IPS-15b (cell line): ENCODE data around the gene AGTRAP.

ENCODE experiments used
- H3K27me3 ChIP-seq: one replicate; pipeline ENCODE4 v1.6.1; 2013; ENCODE audit warnings: low read length; ENCODE audit not compliant: control insufficient read depth, insufficient read depth
- H3K36me3 ChIP-seq: one replicate; pipeline ENCODE4 v1.6.1; 2013; ENCODE audit warnings: low read length; ENCODE audit not compliant: control insufficient read depth, insufficient read depth
- H3K4me1 ChIP-seq: one replicate; pipeline ENCODE4 v1.6.1; 2013; ENCODE audit warnings: mild to moderate bottlenecking, low read length; ENCODE audit not compliant: control insufficient read depth, insufficient read depth
- H3K4me3 ChIP-seq: one replicate; pipeline ENCODE4 v1.5.1; 2013; ENCODE audit warnings: low read depth, low read length
- H3K9ac ChIP-seq: one replicate; pipeline ENCODE4 v1.6.1; 2013; ENCODE audit warnings: low read depth, mild to moderate bottlenecking, low read length
- H3K9me3 ChIP-seq: one replicate; pipeline ENCODE4 v1.6.1; 2013; ENCODE audit warnings: mild to moderate bottlenecking, low read length; ENCODE audit not compliant: control insufficient read depth, insufficient read depth

Gene AGTRAP

GRCh38 chr1:11735854-11736745 lies at the start of gene AGTRAP:
Gene AGTRAP (plus strand): TSS chr1:11736136. CDS start chr1:11736209, 73 bp downstream.
- Histone ChIP-seq H3K4me3 (peak within 1 kb of the TSS; percentile 82), H3K36me3 (peaks cover 3% of the 10 kb centered on the region), H3K27me3 (no peaks in the 10 kb centered on the region), H3K4me1 (peaks cover 18% of the 10 kb centered on the region), H3K9me3 (no peaks in the 10 kb centered on the region), H3K9ac (peak within 1 kb of the TSS; percentile 76)

GRCh38 chr1:11688506-11688905 lies 47.4 kb upstream of the AGTRAP start:
- Histone ChIP-seq H3K4me3 (no peak overlapping the region), H3K9ac (no peak overlapping the region), H3K4me1 (peaks cover 29% of the 10 kb centered on the region), H3K36me3 (no peaks in the 10 kb centered on the region), H3K9me3 (no peaks in the 10 kb centered on the region), H3K27me3 (no peaks in the 10 kb centered on the region)

- Histone ChIP-seq H3K27me3 (no peaks in the 10 kb centered on the region), H3K9ac (peak overlapping the region; percentile 94), H3K4me3 (peak overlapping the region; percentile 82), H3K9me3 (no peaks in the 10 kb centered on the region), H3K36me3 (no peaks in the 10 kb centered on the region), H3K4me1 (peaks cover 27% of the 10 kb centered on the region)
These were observed 45.3 kb upstream of the AGTRAP start for GRCh38 chr1:11690397-11691301.

GRCh38 chr1:11691302-11691914 lies 44.5 kb upstream of the AGTRAP start, which contains the start of gene DRAXIN:
Gene DRAXIN (plus strand): TSS chr1:11691710. CDS start chr1:11706259, 14,549 bp downstream.
- peaks cover 23% of the 10 kb centered on the region for H3K4me1 ChIP-seq
- peak within 1 kb of the TSS; percentile 94 for H3K9ac ChIP-seq
- no peaks in the 10 kb centered on the region for H3K9me3 ChIP-seq
- H3K36me3 ChIP-seq: no peaks in the 10 kb centered on the region
- H3K27me3 ChIP-seq: no peaks in the 10 kb centered on the region
- peak within 1 kb of the TSS; percentile 83 for H3K4me3 ChIP-seq

GRCh38 chr1:11691928-11692711 lies 43.8 kb upstream of the AGTRAP start:
- peaks cover 23% of the 10 kb centered on the region for H3K4me1 ChIP-seq
- H3K9ac ChIP-seq: peak overlapping the region; percentile 79
- H3K36me3 ChIP-seq: no peaks in the 10 kb centered on the region
- H3K9me3 ChIP-seq: no peaks in the 10 kb centered on the region
- H3K4me3 ChIP-seq: peak overlapping the region; percentile 83
- no peaks in the 10 kb centered on the region for H3K27me3 ChIP-seq

GRCh38 chr1:11693024-11693590 lies 42.8 kb upstream of the AGTRAP start:
- peaks cover 19% of the 10 kb centered on the region for H3K4me1 ChIP-seq
- no peaks in the 10 kb centered on the region for H3K27me3 ChIP-seq
- H3K9me3 ChIP-seq: no peaks in the 10 kb centered on the region
- H3K4me3 ChIP-seq: peak overlapping the region; percentile 83
- H3K9ac ChIP-seq: no peak overlapping the region
- H3K36me3 ChIP-seq: no peaks in the 10 kb centered on the region

- Histone ChIP-seq H3K4me3 (peak overlapping the region; percentile 27), H3K9ac (no peak overlapping the region), H3K36me3 (no peaks in the 10 kb centered on the region), H3K4me1 (peaks cover 14% of the 10 kb centered on the region), H3K9me3 (no peaks in the 10 kb centered on the region), H3K27me3 (no peaks in the 10 kb centered on the region)
These were observed 42.0 kb upstream of the AGTRAP start for GRCh38 chr1:11693917-11694316.

GRCh38 chr1:11695861-11696260 lies 40.1 kb upstream of the AGTRAP start:
- Histone ChIP-seq H3K27me3 (no peaks in the 10 kb centered on the region), H3K4me1 (peaks cover 9% of the 10 kb centered on the region)

GRCh38 chr1:11697188-11697892 lies 38.6 kb upstream of the AGTRAP start:
- peaks cover 5% of the 10 kb centered on the region for H3K36me3 ChIP-seq
- no peaks in the 10 kb centered on the region for H3K9me3 ChIP-seq
- H3K4me3 ChIP-seq: no peak overlapping the region
- peaks cover 9% of the 10 kb centered on the region for H3K4me1 ChIP-seq
- H3K9ac ChIP-seq: no peak overlapping the region
- no peaks in the 10 kb centered on the region for H3K27me3 ChIP-seq

More at GRCh38 chr1:11695861-11696260, 40.1 kb upstream of the AGTRAP start:
- H3K36me3 ChIP-seq: no peaks in the 10 kb centered on the region
- H3K9me3 ChIP-seq: no peaks in the 10 kb centered on the region
- H3K4me3 ChIP-seq: no peak overlapping the region
- no peak overlapping the region for H3K9ac ChIP-seq

- peaks cover 9% of the 10 kb centered on the region for H3K4me1 ChIP-seq
- peaks cover 6% of the 10 kb centered on the region for H3K36me3 ChIP-seq
- no peaks in the 10 kb centered on the region for H3K9me3 ChIP-seq
- no peak overlapping the region for H3K4me3 ChIP-seq
- H3K9ac ChIP-seq: no peak overlapping the region
- no peaks in the 10 kb centered on the region for H3K27me3 ChIP-seq
These were observed 38.1 kb upstream of the AGTRAP start for GRCh38 chr1:11697893-11698210.
